Testis (tissue), 2 donors: ENCODE measurements around the gene CAVIN3.

Experiments used
- POLR2A ChIP-seq: fragments of 450-650 bp; IDR thresholded peaks from one replicate; pipeline ENCODE4 v1.6.1; 2017; ENCODE audit warnings: antibody characterized with exemption, mild to moderate bottlenecking, moderate library complexity
- TF ChIP-seq, protein P1 (sequence below), 3 experiments: fragments of 450-650 bp in 2 of 3; fragments of 200-600 bp in 1 of 3; sonication (generic) in 1 of 3; IDR thresholded peaks; one replicate each; pipeline ENCODE4 v1.5.1; 2016 to 2019; ENCODE audit warnings: antibody characterized with exemption in 3 of 3, mild to moderate bottlenecking in 2 of 3, moderate library complexity in 1 of 3

DNA sequence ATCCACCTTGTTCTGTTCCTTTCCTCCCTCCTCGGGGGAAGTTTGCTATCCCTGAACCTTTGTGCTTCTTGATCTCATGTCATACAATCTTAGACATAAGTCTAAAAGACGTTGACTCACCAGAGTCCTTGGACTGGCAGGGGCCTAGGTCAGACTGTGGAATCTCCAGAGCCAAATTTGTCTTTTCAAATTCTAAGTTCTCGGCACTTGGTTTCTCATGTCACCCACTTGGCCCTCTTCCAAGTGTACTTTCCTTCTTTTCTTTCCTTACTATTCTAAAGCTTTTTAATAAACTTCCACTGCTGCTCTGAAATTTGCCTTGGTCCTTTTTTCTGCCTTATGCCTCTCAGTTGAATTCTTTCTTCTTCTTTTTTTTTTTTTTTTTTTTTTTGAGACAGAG lies 39.9 kb upstream of the CAVIN3 start:
- TF ChIP-seq, protein P1, sequence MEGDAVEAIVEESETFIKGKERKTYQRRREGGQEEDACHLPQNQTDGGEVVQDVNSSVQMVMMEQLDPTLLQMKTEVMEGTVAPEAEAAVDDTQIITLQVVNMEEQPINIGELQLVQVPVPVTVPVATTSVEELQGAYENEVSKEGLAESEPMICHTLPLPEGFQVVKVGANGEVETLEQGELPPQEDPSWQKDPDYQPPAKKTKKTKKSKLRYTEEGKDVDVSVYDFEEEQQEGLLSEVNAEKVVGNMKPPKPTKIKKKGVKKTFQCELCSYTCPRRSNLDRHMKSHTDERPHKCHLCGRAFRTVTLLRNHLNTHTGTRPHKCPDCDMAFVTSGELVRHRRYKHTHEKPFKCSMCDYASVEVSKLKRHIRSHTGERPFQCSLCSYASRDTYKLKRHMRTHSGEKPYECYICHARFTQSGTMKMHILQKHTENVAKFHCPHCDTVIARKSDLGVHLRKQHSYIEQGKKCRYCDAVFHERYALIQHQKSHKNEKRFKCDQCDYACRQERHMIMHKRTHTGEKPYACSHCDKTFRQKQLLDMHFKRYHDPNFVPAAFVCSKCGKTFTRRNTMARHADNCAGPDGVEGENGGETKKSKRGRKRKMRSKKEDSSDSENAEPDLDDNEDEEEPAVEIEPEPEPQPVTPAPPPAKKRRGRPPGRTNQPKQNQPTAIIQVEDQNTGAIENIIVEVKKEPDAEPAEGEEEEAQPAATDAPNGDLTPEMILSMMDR (IDR thresholded peaks at IDR 0.05): no peak
- no peak for TF ChIP-seq POLR2A
